Activated T-helper 2 cell treated with anti-CD3 and anti-CD28 coated beads, Interferon-gamma antibody, Interleukin-2, Interleukin-4, amounts not matched to agents 10 μg/mL and 5 μg/mL and 100 μg/mL, durations not matched to agents 14 hours and 24 hours and 36 hours (primary cell): Measurements from ENCODE around the gene PACRGL. TPM values are rescaled to one million over a fixed set of nuclear protein-coding genes. Genes with fewer than 3 reads are reported as not detected.

Experiments
- DNase-seq: peaks from one replicate; pipeline ENCODE4 v3.0.0; 2021; ENCODE audit warnings: low spot score
- H3K27ac Mint-ChIP-seq: one replicate; pipeline ENCODE4 v1.8.0; 2021; ENCODE audit warnings: mixed read lengths
- H3K27me3 Mint-ChIP-seq: one replicate; pipeline ENCODE4 v1.8.0; 2021; ENCODE audit warnings: low read depth, mixed read lengths
- H3K36me3 Mint-ChIP-seq: one replicate; pipeline ENCODE4 v1.8.0; 2021; ENCODE audit warnings: low read depth, mixed read lengths
- H3K4me1 Mint-ChIP-seq: one replicate; pipeline ENCODE4 v1.8.0; 2021; ENCODE audit warnings: low read depth, mixed read lengths
- H3K4me3 Mint-ChIP-seq: one replicate; pipeline ENCODE4 v1.8.0; 2021; ENCODE audit warnings: low read depth, mild to moderate bottlenecking, moderate library complexity, mixed read lengths
- H3K9me3 Mint-ChIP-seq: one replicate; pipeline ENCODE4 v1.8.0; 2021; ENCODE audit warnings: mixed read lengths
- intact Hi-C: fragments of 100-400 bp; cut with micrococcal nuclease; formaldehyde crosslinking; loops from one replicate; pipeline ENCODE4 v1.15.1; 2023
- total RNA-seq: library from RNA; stranded (reverse); gene quantifications from 2 replicates; pipeline ENCODE4 v1.2.3, GENCODE V29; 2022

Gene PACRGL
- total RNA-seq: 13.6 and 15.0 TPM in 2 replicates

GRCh38 chr4:20700007-20700761, at the start of gene PACRGL:
Gene PACRGL (plus strand): TSS chr4:20700458. CDS start chr4:20704482, 4,024 bp downstream.
- Mint-ChIP-seq H3K4me1 (peaks cover 21% of the 10 kb centered on the region), H3K4me3 (peak within 1 kb of the TSS; percentile 92), H3K36me3 (peaks cover 12% of the 10 kb centered on the region), H3K27ac (peak within 1 kb of the TSS; percentile 83), H3K9me3 (no peaks in the 10 kb centered on the region), H3K27me3 (no peaks in the 10 kb centered on the region)
- intact Hi-C loops: no loop called here
- peak; percentile 88 for DNase-seq

GRCh38 chr4:20652226-20652885, 47.9 kb upstream of the PACRGL start:
- Mint-ChIP-seq H3K9me3 (no peaks in the 10 kb centered on the region), H3K4me1 (no peaks in the 10 kb centered on the region), H3K36me3 (no peaks in the 10 kb centered on the region), H3K27ac (no peak overlapping the region), H3K4me3 (no peak overlapping the region), H3K27me3 (peaks cover 2% of the 10 kb centered on the region)
- no peak for DNase-seq
- intact Hi-C loops: no loop called here

DNA sequence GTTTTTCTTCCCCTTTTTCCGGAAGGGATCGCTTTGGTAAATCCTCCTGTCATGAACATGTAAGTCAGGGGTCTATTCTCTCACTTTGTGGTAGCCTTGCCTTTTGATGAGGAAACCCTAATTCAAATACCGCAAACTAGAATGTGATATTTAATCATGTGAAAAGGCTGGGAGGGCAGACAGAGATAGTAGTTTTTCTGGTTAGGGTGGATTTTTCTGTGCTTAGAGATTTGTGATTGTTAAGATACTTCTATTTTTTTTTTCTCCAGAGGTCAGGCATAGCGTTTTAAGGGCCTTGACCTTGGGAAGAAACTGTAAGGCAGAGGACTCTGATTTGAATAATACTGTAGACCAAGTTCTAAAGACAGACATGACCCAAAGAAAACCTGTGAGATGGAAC, 41.8 kb upstream of the PACRGL start:
- DNase-seq: no peak
- no peak overlapping the region for H3K4me3 Mint-ChIP-seq
- H3K36me3 Mint-ChIP-seq: no peaks in the 10 kb centered on the region
- intact Hi-C loops: no loop called here
- H3K27me3 Mint-ChIP-seq: peaks cover 3% of the 10 kb centered on the region
- H3K4me1 Mint-ChIP-seq: peaks cover 5% of the 10 kb centered on the region
- H3K9me3 Mint-ChIP-seq: no peaks in the 10 kb centered on the region
- no peak overlapping the region for H3K27ac Mint-ChIP-seq

GRCh38 chr4:20662851-20663250, 37.4 kb upstream of the PACRGL start:
- peaks cover 5% of the 10 kb centered on the region for H3K27me3 Mint-ChIP-seq

DNA sequence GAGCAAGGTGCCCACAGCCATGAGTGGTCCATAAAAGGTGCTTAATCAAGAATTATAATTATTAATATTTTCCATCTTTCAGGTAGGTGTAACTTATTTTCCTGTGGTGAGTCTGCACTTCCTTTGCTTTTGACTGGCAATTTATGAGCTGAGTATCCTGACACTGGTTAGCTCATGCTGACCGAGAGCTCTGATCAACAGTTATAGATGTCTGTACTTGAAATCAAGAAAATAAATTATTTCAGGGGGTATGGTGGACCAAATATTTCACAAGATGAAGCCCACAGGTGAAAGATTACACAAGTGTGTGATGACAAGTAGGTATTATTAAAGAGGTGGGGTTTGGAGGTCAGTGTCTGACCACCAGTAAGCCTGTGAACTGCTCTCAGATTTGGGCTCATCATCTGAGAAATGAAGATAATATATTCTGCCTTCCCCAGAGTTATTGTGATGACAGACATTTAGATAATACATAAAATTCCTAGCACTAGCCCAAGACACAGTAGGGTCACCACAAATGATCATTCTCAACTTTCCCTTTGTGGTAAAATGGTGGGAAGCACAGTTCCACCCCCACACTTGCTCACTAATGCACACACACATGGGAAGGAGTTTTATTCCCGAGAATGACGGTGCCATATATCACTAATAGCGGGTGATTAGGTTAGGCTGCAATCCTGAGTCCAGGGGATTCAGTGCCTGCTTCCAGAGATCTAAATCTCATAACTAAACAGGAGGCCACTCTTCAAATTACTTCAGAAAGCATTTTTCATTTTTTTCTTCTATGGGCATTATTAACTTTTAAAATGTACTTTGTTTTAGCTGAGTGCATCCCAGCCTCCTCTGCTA, 34.0 kb upstream of the PACRGL start:
- Mint-ChIP-seq H3K27me3 (peaks cover 5% of the 10 kb centered on the region), H3K36me3 (no peaks in the 10 kb centered on the region), H3K27ac (no peak overlapping the region), H3K9me3 (no peaks in the 10 kb centered on the region), H3K4me3 (no peak overlapping the region), H3K4me1 (peaks cover 5% of the 10 kb centered on the region)
- intact Hi-C loops: no loop called here
- DNase-seq: no peak

More at GRCh38 chr4:20662851-20663250, 37.4 kb upstream of the PACRGL start:
- no peak overlapping the region for H3K4me3 Mint-ChIP-seq
- H3K9me3 Mint-ChIP-seq: no peaks in the 10 kb centered on the region
- DNase-seq: no peak
- H3K4me1 Mint-ChIP-seq: peaks cover 5% of the 10 kb centered on the region
- no peaks in the 10 kb centered on the region for H3K36me3 Mint-ChIP-seq
- no peak overlapping the region for H3K27ac Mint-ChIP-seq
- intact Hi-C loops: no loop called here

- Mint-ChIP-seq H3K4me1 (no peaks in the 10 kb centered on the region), H3K27ac (no peak overlapping the region), H3K36me3 (no peaks in the 10 kb centered on the region), H3K27me3 (no peaks in the 10 kb centered on the region), H3K4me3 (no peak overlapping the region), H3K9me3 (no peaks in the 10 kb centered on the region)
- intact Hi-C loops: no loop called here
- DNase-seq: no peak
Measured at GRCh38 chr4:20672262-20672661, 28.0 kb upstream of the PACRGL start.

- DNase-seq: no peak
- H3K27ac Mint-ChIP-seq: no peak overlapping the region
- H3K9me3 Mint-ChIP-seq: no peaks in the 10 kb centered on the region
- intact Hi-C loops: no loop called here
- H3K27me3 Mint-ChIP-seq: no peaks in the 10 kb centered on the region
- H3K4me3 Mint-ChIP-seq: no peak overlapping the region
- H3K4me1 Mint-ChIP-seq: no peaks in the 10 kb centered on the region
- H3K36me3 Mint-ChIP-seq: no peaks in the 10 kb centered on the region
Measured at GRCh38 chr4:20675786-20676185, 24.5 kb upstream of the PACRGL start.

DNA sequence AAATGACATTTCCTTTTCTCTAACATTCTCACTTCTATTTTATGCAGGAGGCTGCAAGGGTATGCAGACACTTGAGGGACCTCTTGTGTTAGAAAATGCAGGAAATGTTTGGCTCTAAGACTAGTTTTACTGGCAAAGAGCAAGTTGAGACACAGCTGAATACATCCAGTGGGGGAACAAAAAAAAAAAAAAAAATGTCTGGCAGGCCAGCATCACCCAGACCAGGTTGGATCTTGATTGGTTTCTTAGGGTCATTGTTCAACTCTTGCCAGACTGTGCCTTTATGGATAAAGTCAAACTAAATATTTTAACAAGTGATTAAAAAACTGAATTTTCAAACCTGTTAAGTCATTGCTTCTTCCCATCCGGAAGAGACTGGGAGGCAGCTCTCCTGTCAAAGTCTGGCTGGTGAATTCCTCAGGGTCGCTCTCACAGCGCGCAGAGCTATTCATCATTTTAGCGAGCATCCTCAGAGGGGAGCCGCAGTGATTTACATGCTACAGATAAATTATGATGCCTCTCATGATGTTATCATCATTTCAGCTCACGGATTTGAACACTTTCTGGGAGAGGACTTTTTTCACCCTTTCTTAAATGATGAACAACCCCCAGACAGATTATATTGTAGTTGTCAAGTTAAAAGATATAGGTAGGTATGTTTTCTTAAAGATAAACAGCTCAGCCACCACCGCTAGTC, 23.6 kb upstream of the PACRGL start:
- intact Hi-C loops: no loop called here
- no peaks in the 10 kb centered on the region for H3K4me1 Mint-ChIP-seq
- H3K27ac Mint-ChIP-seq: no peak overlapping the region
- H3K4me3 Mint-ChIP-seq: no peak overlapping the region
- H3K27me3 Mint-ChIP-seq: peaks cover under 1% of the 10 kb centered on the region
- H3K9me3 Mint-ChIP-seq: no peaks in the 10 kb centered on the region
- no peak for DNase-seq
- H3K36me3 Mint-ChIP-seq: no peaks in the 10 kb centered on the region

GRCh38 chr4:20678400-20678799, 21.9 kb upstream of the PACRGL start:
- no peak for DNase-seq
- no peak overlapping the region for H3K4me3 Mint-ChIP-seq
- H3K36me3 Mint-ChIP-seq: no peaks in the 10 kb centered on the region
- peaks cover 3% of the 10 kb centered on the region for H3K27me3 Mint-ChIP-seq
- no peaks in the 10 kb centered on the region for H3K9me3 Mint-ChIP-seq
- no peaks in the 10 kb centered on the region for H3K4me1 Mint-ChIP-seq
- intact Hi-C loops: no loop called here
- H3K27ac Mint-ChIP-seq: no peak overlapping the region

DNA sequence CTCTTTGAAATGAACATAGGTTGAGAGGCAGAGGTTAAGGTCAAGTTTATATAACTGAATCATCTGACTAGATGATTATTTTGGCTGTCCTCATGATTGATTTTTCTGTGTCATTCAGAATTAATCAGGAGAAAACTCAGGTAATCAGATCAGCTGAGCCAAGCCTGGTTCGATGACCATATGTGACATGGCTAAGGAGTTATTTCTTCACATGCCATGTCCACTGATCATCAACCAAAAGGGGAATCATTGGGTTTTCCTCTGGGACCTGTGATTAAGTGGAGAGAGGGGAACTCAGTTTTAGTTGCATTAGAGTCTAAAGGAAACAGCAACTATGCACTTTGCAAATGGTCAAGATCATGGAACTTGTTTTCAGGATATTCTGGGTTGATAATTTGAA, 20.3 kb upstream of the PACRGL start:
- H3K27ac Mint-ChIP-seq: no peak overlapping the region
- peaks cover 3% of the 10 kb centered on the region for H3K27me3 Mint-ChIP-seq
- intact Hi-C loops: loop anchor here (5.0 kb wide), 1 partner anchor 1993 kb away; no protein-coding TSS in a partner anchor
- no peaks in the 10 kb centered on the region for H3K9me3 Mint-ChIP-seq
- no peak overlapping the region for H3K4me3 Mint-ChIP-seq
- H3K36me3 Mint-ChIP-seq: no peaks in the 10 kb centered on the region
- no peaks in the 10 kb centered on the region for H3K4me1 Mint-ChIP-seq
- DNase-seq: no peak

- Mint-ChIP-seq H3K36me3 (no peaks in the 10 kb centered on the region), H3K4me1 (no peaks in the 10 kb centered on the region), H3K9me3 (no peaks in the 10 kb centered on the region), H3K27me3 (peaks cover 3% of the 10 kb centered on the region), H3K4me3 (no peak overlapping the region), H3K27ac (no peak overlapping the region)
- DNase-seq: no peak
- intact Hi-C loops: loop anchor here (5.0 kb wide), 1 partner anchor 1993 kb away; no protein-coding TSS in a partner anchor
Measured at GRCh38 chr4:20680736-20681135, 19.5 kb upstream of the PACRGL start.

- Mint-ChIP-seq H3K4me3 (no peak overlapping the region), H3K36me3 (no peaks in the 10 kb centered on the region), H3K27me3 (peaks cover 3% of the 10 kb centered on the region), H3K27ac (no peak overlapping the region), H3K4me1 (no peaks in the 10 kb centered on the region), H3K9me3 (no peaks in the 10 kb centered on the region)
- DNase-seq: no peak
- intact Hi-C loops: loop anchor here (5.0 kb wide), 1 partner anchor 1994 kb away; no protein-coding TSS in a partner anchor
Measured at GRCh38 chr4:20681271-20681670, 19.0 kb upstream of the PACRGL start.
